Neutrophil (primary cell): ENCODE results near the gene PTBP1.
A peak's percentile ranks its signal among the peaks of the same experiment; 100 is the strongest.

Experiments
- H3K27ac ChIP-seq: fragments of 200-600 bp; sonication (generic); 2 replicates; pipeline ENCODE4 v1.5.1; 2016; ENCODE audit warnings: mild to moderate bottlenecking, moderate library complexity
- H3K27me3 ChIP-seq: fragments of 200-600 bp; sonication (generic); 2 replicates; pipeline ENCODE4 v1.6.0; 2016; ENCODE audit warnings: mild to moderate bottlenecking
- H3K36me3 ChIP-seq: fragments of 200-600 bp; sonication (generic); 2 replicates; pipeline ENCODE4 v1.5.1; 2017
- H3K4me1 ChIP-seq, 2 experiments: fragments of 200-600 bp in 1 of 2; sonication (generic) in 1 of 2; 1 replicate in 1 of 2; 2 replicates in 1 of 2; pipeline versions ENCODE4 v1.5.1 to v1.6.1; 2013 to 2016; ENCODE audit warnings: low read depth in 1 of 2, low read length in 1 of 2, mild to moderate bottlenecking in 1 of 2, moderate library complexity in 1 of 2; ENCODE audit not compliant: control insufficient read depth in 1 of 2, insufficient read depth in 1 of 2
- H3K4me3 ChIP-seq, 2 experiments: fragments of 200-600 bp in 1 of 2; sonication (generic) in 1 of 2; 1 replicate in 1 of 2; 2 replicates in 1 of 2; pipeline ENCODE4 v1.5.1; 2013 to 2016; ENCODE audit warnings: low read depth in 1 of 2, low read length in 1 of 2, mild to moderate bottlenecking in 1 of 2, moderate library complexity in 1 of 2
- H3K9me3 ChIP-seq: fragments of 200-600 bp; sonication (generic); 2 replicates; pipeline ENCODE4 v1.5.1; 2016
- CTCF ChIP-seq: fragments of 200-600 bp; sonication (generic); IDR thresholded peaks from 2 replicates; pipeline ENCODE4 v1.5.1; 2016; ENCODE audit warnings: antibody characterized with exemption

PTBP1 gene

GRCh38 chr19:806815-807421 lies 9.7 kb downstream of the PTBP1 start:
- Histone ChIP-seq H3K27me3 (no peaks in the 10 kb centered on the region), H3K36me3 (peaks cover 88% of the 10 kb centered on the region), H3K27ac (peak overlapping the region; percentile 25), H3K4me3 (no peak overlapping the region), H3K9me3 (no peaks in the 10 kb centered on the region), H3K4me1 (no peaks in the 10 kb centered on the region)
- no peak for TF ChIP-seq CTCF

- Histone ChIP-seq H3K9me3 (no peaks in the 10 kb centered on the region), H3K4me3 (no peak overlapping the region), H3K27ac (peak overlapping the region; percentile 25), H3K4me1 (no peaks in the 10 kb centered on the region), H3K36me3 (peaks cover 91% of the 10 kb centered on the region), H3K27me3 (no peaks in the 10 kb centered on the region)
- no peak for TF ChIP-seq CTCF
Observed at GRCh38 chr19:807627-808422, 10.6 kb downstream of the PTBP1 start.

GRCh38 chr19:808423-808775 lies 11.1 kb downstream of the PTBP1 start:
- no peak for TF ChIP-seq CTCF

GRCh38 chr19:810077-810855 lies 13.0 kb downstream of the PTBP1 start:
- Histone ChIP-seq H3K4me1 (no peaks in the 10 kb centered on the region), H3K9me3 (no peaks in the 10 kb centered on the region), H3K27ac (no peak overlapping the region), H3K27me3 (no peaks in the 10 kb centered on the region), H3K4me3 (no peak overlapping the region), H3K36me3 (peaks cover 80% of the 10 kb centered on the region)
- no peak for TF ChIP-seq CTCF

More at GRCh38 chr19:808423-808775, 11.1 kb downstream of the PTBP1 start:
- H3K36me3 ChIP-seq = peaks cover 95% of the 10 kb centered on the region
- no peaks in the 10 kb centered on the region for H3K27me3 ChIP-seq
- no peaks in the 10 kb centered on the region for H3K9me3 ChIP-seq
- no peaks in the 10 kb centered on the region for H3K4me1 ChIP-seq
- H3K27ac ChIP-seq = no peak overlapping the region
- H3K4me3 ChIP-seq = no peak overlapping the region

- Histone ChIP-seq H3K4me1 (no peaks in the 10 kb centered on the region), H3K9me3 (no peaks in the 10 kb centered on the region), H3K36me3 (peaks cover 73% of the 10 kb centered on the region), H3K27ac (no peak overlapping the region), H3K4me3 (no peak overlapping the region), H3K27me3 (no peaks in the 10 kb centered on the region)
- no peak for TF ChIP-seq CTCF
Observed at GRCh38 chr19:810883-811489, 13.7 kb downstream of the PTBP1 start.
